GM19395 (cell line): Measurements from ENCODE around the gene ITM2C.

Experiments
- ATAC-seq: cut with Tn5 transposase; IDR thresholded peaks from one replicate; pipeline ENCODE4 v1.9.1; 2021; ENCODE audit warnings: mild to moderate bottlenecking, moderate library complexity; ENCODE audit not compliant: unreplicated experiment

Gene ITM2C

GRCh38 chr2:230864605-230865306 is at the start of gene ITM2C:
Gene ITM2C, plus strand, starts transcription at chr2:230864942. Its CDS starts 84 bp downstream, at chr2:230865026.
- ATAC-seq: peak; percentile 63

- ATAC-seq: no peak
Measured at GRCh38 chr2:230815088-230815487, 49.7 kb upstream of the ITM2C start.

- no peak for ATAC-seq
Measured at GRCh38 chr2:230816735-230817134, 48.0 kb upstream of the ITM2C start.

GRCh38 chr2:230819433-230819832 is 45.3 kb upstream of the ITM2C start:
- ATAC-seq: no peak

GRCh38 chr2:230821261-230821990 is 43.3 kb upstream of the ITM2C start:
- no peak for ATAC-seq

GRCh38 chr2:230821991-230822520 is 42.7 kb upstream of the ITM2C start:
- ATAC-seq: no peak

- no peak for ATAC-seq
Measured at GRCh38 chr2:230823264-230823964, 41.3 kb upstream of the ITM2C start.

GRCh38 chr2:230824406-230824978 is 40.2 kb upstream of the ITM2C start:
- peak; percentile 81 for ATAC-seq

GRCh38 chr2:230825354-230825753 is 39.4 kb upstream of the ITM2C start:
- ATAC-seq: no peak

- ATAC-seq: no peak
Measured at GRCh38 chr2:230827774-230828271, 36.9 kb upstream of the ITM2C start.

- no peak for ATAC-seq
Measured at GRCh38 chr2:230828272-230828961, 36.3 kb upstream of the ITM2C start.

GRCh38 chr2:230829293-230829692 is 35.4 kb upstream of the ITM2C start:
- ATAC-seq: no peak

- no peak for ATAC-seq
Measured at GRCh38 chr2:230829959-230830358, 34.8 kb upstream of the ITM2C start.

GRCh38 chr2:230830428-230830827 is 34.3 kb upstream of the ITM2C start:
- ATAC-seq: no peak

- ATAC-seq: no peak
Measured at GRCh38 chr2:230840301-230840700, 24.4 kb upstream of the ITM2C start.

- ATAC-seq: no peak
Measured at GRCh38 chr2:230842473-230842872, 22.3 kb upstream of the ITM2C start.

- no peak for ATAC-seq
Measured at GRCh38 chr2:230843132-230843531, 21.6 kb upstream of the ITM2C start.

GRCh38 chr2:230846360-230846759 is 18.4 kb upstream of the ITM2C start:
- no peak for ATAC-seq

GRCh38 chr2:230847883-230848388 is 16.8 kb upstream of the ITM2C start:
- peak; percentile 81 for ATAC-seq
